HCT116 (cell line): ENCODE measurements around the gene PPP2R5B. TPM values are rescaled to one million over a fixed set of nuclear protein-coding genes. Genes with fewer than 3 reads are reported as not detected.

Experiments
- ATAC-seq: fragments of 200-7000 bp; cut with Tn5 transposase; 2 replicates; pipeline ENCODE4 v1.9.1; 2020; ENCODE audit warnings: mild to moderate bottlenecking, moderate library complexity
- BruUV-seq: library from RNA; stranded (reverse); fragments of 400-500 nt; replicated peaks from 2 replicates; lab custom pipeline; 2021; lab: Mats Ljungman, UMichigan
- CTCF ChIA-PET: fragments of 300-600 bp; sonication (Branson Sonifier 250); formaldehyde crosslinking; loops from one replicate; lab custom pipeline; 2021; ENCODE audit warnings: antibody characterized with exemption; lab: Charles Lee
- POLR2A ChIA-PET: fragments of 300-600, 350-600 bp; sonication (Branson Sonifier 250); formaldehyde crosslinking; loops from one replicate; lab custom pipeline; 2021; ENCODE audit warnings: antibody characterized with exemption; lab: Charles Lee
- RAD21 ChIA-PET, 2 experiments: fragments of 300-600 bp; sonication (Branson Sonifier 250); formaldehyde crosslinking; loops; one replicate each; lab custom pipeline; 2023; ENCODE audit warnings: low total read pairs in 2 of 2; ENCODE audit not compliant: uncharacterized antibody in 2 of 2, unreplicated experiment in 2 of 2, low non-redundant PET in 1 of 2; lab: Charles Lee
- DNase-seq: peaks from one replicate; pipeline ENCODE4 v3.0.0-alpha.2; 2010; ENCODE audit warnings: low read depth, low spot score
- H2AFZ ChIP-seq: fragments of 200-600 bp; shearing (Covaris generic), sonication (generic); 2 replicates; pipeline ENCODE4 v1.6.1; 2017; ENCODE audit warnings: low read depth, mixed run types, mixed read lengths, antibody characterized with exemption, low read length; ENCODE audit not compliant: poor library complexity, severe bottlenecking
- H3K27ac ChIP-seq: 2 replicates; pipeline ENCODE4 v1.5.1; 2012; ENCODE audit warnings: low read depth, low read length
- H3K27me3 ChIP-seq: fragments of 200-600 bp; sonication (generic); 2 replicates; pipeline ENCODE4 v1.6.1; 2016; ENCODE audit warnings: mixed run types, low read length, mixed read lengths; ENCODE audit not compliant: insufficient read depth
- H3K36me3 ChIP-seq, 2 experiments: fragments of 200-500 bp in 1 of 2; fragments of 200-600 bp in 1 of 2; sonication (Bioruptor generic) in 1 of 2; sonication (generic) in 1 of 2; 2 replicates each; pipeline versions ENCODE4 v1.5.1 to v1.6.1; 2014 to 2016; ENCODE audit warnings: low read length in 2 of 2, inconsistent platforms in 1 of 2, mixed read lengths in 1 of 2, mixed run types in 1 of 2; ENCODE audit not compliant: insufficient read depth in 2 of 2, control insufficient read depth in 1 of 2
- H3K4me1 ChIP-seq, 2 experiments: fragments of 200-600 bp in 1 of 2; sonication (generic) in 1 of 2; 2 replicates each; pipeline versions ENCODE4 v1.5.1 to v1.6.1; 2012 to 2017; ENCODE audit warnings: low read length in 2 of 2, inconsistent platforms in 1 of 2, mild to moderate bottlenecking in 1 of 2, mixed read lengths in 1 of 2, mixed run types in 1 of 2, moderate library complexity in 1 of 2; ENCODE audit not compliant: insufficient read depth in 2 of 2, control insufficient read depth in 1 of 2
- H3K4me2 ChIP-seq: fragments of 200-600 bp; sonication (generic); 2 replicates; pipeline ENCODE4 v1.6.1; 2017; ENCODE audit warnings: mixed run types, low read length, mixed read lengths
- H3K4me3 ChIP-seq, 2 experiments: fragments of 200-600 bp in 1 of 2; sonication (generic) in 1 of 2; replicated peaks in 1 of 2; 2 replicates each; pipeline ENCODE4 v1.5.1; 2011 to 2016; ENCODE audit warnings: low read length in 2 of 2, control low read depth in 1 of 2, low read depth in 1 of 2, mild to moderate bottlenecking in 1 of 2, mixed read lengths in 1 of 2, mixed run types in 1 of 2
- H3K79me2 ChIP-seq: fragments of 200-600 bp; sonication (generic); 2 replicates; pipeline ENCODE4 v1.6.1; 2017; ENCODE audit warnings: mild to moderate bottlenecking, mixed run types, low read length, moderate library complexity, mixed read lengths; ENCODE audit not compliant: insufficient read depth
- H3K9ac ChIP-seq: fragments of 200-600 bp; sonication (generic); 2 replicates; pipeline ENCODE4 v1.6.1; 2016; ENCODE audit warnings: low read length, mixed read lengths
- H3K9me2 ChIP-seq: fragments of 200-600 bp; sonication (generic), shearing (Covaris generic); 2 replicates; pipeline ENCODE4 v1.6.1; 2017; ENCODE audit warnings: mixed run types, mild to moderate bottlenecking, moderate library complexity; ENCODE audit not compliant: insufficient read depth
- H3K9me3 ChIP-seq, 2 experiments: fragments of 200-500 bp in 1 of 2; fragments of 200-600 bp in 1 of 2; sonication (Bioruptor generic) in 1 of 2; sonication (generic) in 1 of 2; 2 replicates each; pipeline ENCODE4 v1.6.1; 2014 to 2017; ENCODE audit warnings: low read length in 2 of 2, mixed read lengths in 2 of 2, inconsistent platforms in 1 of 2, low read depth in 1 of 2, mild to moderate bottlenecking in 1 of 2, mixed run types in 1 of 2, moderate library complexity in 1 of 2; ENCODE audit not compliant: control insufficient read depth in 1 of 2, insufficient read depth in 1 of 2
- H4K20me1 ChIP-seq: fragments of 200-600 bp; sonication (generic), shearing (Covaris generic); 2 replicates; pipeline ENCODE4 v1.6.1; 2017; ENCODE audit warnings: mixed run types, mild to moderate bottlenecking, moderate library complexity; ENCODE audit not compliant: insufficient read depth
- CEBPB ChIP-seq: IDR thresholded peaks from 2 replicates; pipeline ENCODE4 v1.6.1; 2012; ENCODE audit warnings: low read depth
- CTCF ChIP-seq, 3 experiments: fragments of 200-600 bp in 1 of 3; sonication (generic) in 1 of 3; IDR thresholded peaks in 2 of 3; conservative IDR thresholded peaks in 1 of 3; 2 replicates each; pipeline ENCODE4 v1.5.1; 2012 to 2017; ENCODE audit warnings: low read depth in 2 of 3, low read length in 2 of 3, antibody characterized with exemption in 1 of 3, borderline replicate concordance in 1 of 3, control low read depth in 1 of 3, mild to moderate bottlenecking in 1 of 3, mixed read lengths in 1 of 3, mixed run types in 1 of 3, moderate library complexity in 1 of 3; ENCODE audit not compliant: insufficient read depth in 1 of 3
- EGR1 ChIP-seq: IDR thresholded peaks from 2 replicates; pipeline ENCODE4 v1.6.1; 2012; ENCODE audit warnings: low read depth
- EZH2 ChIP-seq: fragments of 200-600 bp; sonication (generic); IDR thresholded peaks from 2 replicates; pipeline ENCODE4 v1.6.1; 2017; ENCODE audit warnings: antibody characterized with exemption, mixed run types
- EZH2phosphoT487 ChIP-seq: fragments of 200-600 bp; IDR thresholded peaks from 2 replicates; pipeline ENCODE4 v1.6.1; 2018; ENCODE audit warnings: antibody characterized with exemption, borderline replicate concordance
- POLR2AphosphoS5 ChIP-seq: IDR thresholded peaks from 2 replicates; pipeline ENCODE4 v1.6.1; 2011; ENCODE audit warnings: mild to moderate bottlenecking, low read depth, low read length, moderate library complexity
- RAD21 ChIP-seq: IDR thresholded peaks from 2 replicates; pipeline ENCODE4 v1.6.1; 2012; ENCODE audit warnings: low read depth, mild to moderate bottlenecking
- SIN3A ChIP-seq: IDR thresholded peaks from 2 replicates; pipeline ENCODE4 v1.6.1; 2012; ENCODE audit warnings: low read depth
- TCF7L2 ChIP-seq: IDR thresholded peaks from 2 replicates; pipeline ENCODE4 v1.7.0; 2011; ENCODE audit warnings: borderline replicate concordance, inconsistent platforms; ENCODE audit not compliant: insufficient read depth, insufficient read length; ENCODE audit errors: extremely low read depth
- ZFX ChIP-seq: fragments of 450-650 bp; IDR thresholded peaks from 2 replicates; pipeline ENCODE4 v1.6.1; 2017
- ZNF274 ChIP-seq: fragments of 200-500 bp; sonication (Bioruptor generic); IDR thresholded peaks from 2 replicates; pipeline ENCODE4 v1.6.1; 2014; ENCODE audit warnings: mild to moderate bottlenecking, low read depth, low read length, inconsistent platforms
- intact Hi-C: fragments of 100-400 bp; cut with micrococcal nuclease; formaldehyde crosslinking; loops from 2 replicates; pipeline ENCODE4 v1.10.0; 2022
- total RNA-seq: library from RNA; stranded (reverse); gene quantifications from one replicate; pipeline ENCODE4 v1.2.1, GENCODE V29; 2021; ENCODE audit not compliant: unreplicated experiment
- TF ChIP-seq, protein P1 (sequence below): IDR thresholded peaks from 2 replicates; pipeline ENCODE4 v1.6.1; 2012

Gene PPP2R5B
- total RNA-seq, 1 experiment from 2014 or later, result 10.9 TPM

GRCh38 chr11:64900774-64901173, 23.7 kb upstream of the PPP2R5B start:
- H3K36me3 ChIP-seq, result no peaks in the 10 kb centered on the region
- peak overlapping the region; percentile 37 for H3K9ac ChIP-seq
- H3K9me2 ChIP-seq, result no peaks in the 10 kb centered on the region
- H3K9me3 ChIP-seq, result no peaks in the 10 kb centered on the region
- POLR2A ChIA-PET, result no interaction called here
- H3K4me1 ChIP-seq, result peaks cover 0 to 10% of the 10 kb centered on the region in 2 experiments; a peak in 2 of 4 replicates
- no peak for TF ChIP-seq CEBPB
- TF ChIP-seq EZH2phosphoT487, result no peak
- TF ChIP-seq EZH2, result no peak
- no peak for TF ChIP-seq EGR1
- TF ChIP-seq, protein P1, sequence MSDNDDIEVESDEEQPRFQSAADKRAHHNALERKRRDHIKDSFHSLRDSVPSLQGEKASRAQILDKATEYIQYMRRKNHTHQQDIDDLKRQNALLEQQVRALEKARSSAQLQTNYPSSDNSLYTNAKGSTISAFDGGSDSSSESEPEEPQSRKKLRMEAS, result no peak
- TF ChIP-seq, all 23 proteins: peak for 0
- ChIA-PET RAD21 (no interaction called here), CTCF (interaction anchor here (1.4 kb wide), 1 partner anchor 13 kb away, joined by 4 read pairs; no protein-coding TSS in a partner anchor)
- Histone ChIP-seq H4K20me1 (no peaks in the 10 kb centered on the region), H3K27me3 (no peaks in the 10 kb centered on the region), H3K79me2 (no peaks in the 10 kb centered on the region), H3K4me2 (peak overlapping the region; percentile 30), H3K27ac (no peak overlapping the region), H3K4me3 (no peak overlapping the region), H2AFZ (no peak overlapping the region)
- no TSS peak for BruUV-seq
- intact Hi-C loops, result no loop called here
- ATAC-seq, result 0 out of 2 replicates have a peak, but pooled peaks have one; percentile 2
- DNase-seq, result no peak

DNA sequence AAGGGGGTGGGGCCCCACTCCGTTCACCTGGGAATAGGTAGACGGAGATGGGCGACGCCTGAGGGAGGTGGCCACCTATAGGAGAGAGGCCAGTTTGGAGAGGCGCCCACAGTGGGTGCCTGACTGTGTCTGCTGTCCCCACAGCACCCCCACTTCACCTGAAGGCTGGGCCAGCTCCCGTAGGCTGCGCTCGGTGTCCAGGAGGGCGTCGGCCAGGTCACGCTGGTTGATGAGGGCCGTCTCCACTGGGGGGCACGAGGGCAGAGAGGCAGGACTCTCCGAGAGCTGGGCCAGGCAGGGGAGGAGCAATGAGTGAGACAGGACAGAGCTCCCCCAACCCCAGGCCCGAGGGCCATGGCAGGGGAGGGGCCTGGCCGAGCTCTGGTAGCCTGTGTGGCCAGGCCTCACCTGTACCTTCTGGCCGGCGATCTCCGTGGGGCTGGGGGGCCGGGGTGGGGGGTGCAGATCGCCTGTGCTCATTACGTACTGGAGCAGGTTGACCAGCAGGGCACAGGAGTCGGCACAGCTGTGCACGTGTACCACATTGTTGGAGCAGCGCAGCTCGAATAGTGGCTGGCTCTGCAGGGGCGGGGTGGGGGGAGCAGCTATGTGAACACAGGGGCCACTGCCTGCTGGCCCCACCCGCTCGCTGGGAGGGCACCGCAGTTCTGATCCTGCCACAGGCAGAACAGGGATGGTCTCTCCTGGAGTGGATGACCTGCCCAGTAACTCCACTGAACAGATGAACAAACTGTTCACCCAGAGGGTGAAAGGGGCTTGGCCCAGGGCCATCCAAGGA, 22.2 kb upstream of the PPP2R5B start:
- Histone ChIP-seq H3K4me2 (no peak overlapping the region), H3K4me1 (peaks cover 0 to 10% of the 10 kb centered on the region in 2 experiments; a peak in 2 of 4 replicates), H3K4me3 (no peak overlapping the region), H2AFZ (no peak overlapping the region), H3K9ac (no peak overlapping the region), H3K27ac (no peak overlapping the region), H3K9me3 (no peaks in the 10 kb centered on the region), H4K20me1 (no peaks in the 10 kb centered on the region), H3K79me2 (no peaks in the 10 kb centered on the region), H3K9me2 (no peaks in the 10 kb centered on the region), H3K36me3 (no peaks in the 10 kb centered on the region; a peak in 1 of 4 replicates), H3K27me3 (no peaks in the 10 kb centered on the region)
- DNase-seq (no peak), ATAC-seq (no peak; the same call in 1 of the 2 replicates)
- intact Hi-C loops, result no loop called here
- CTCF ChIA-PET, result no interaction called here
- BruUV-seq, result no TSS peak
- RAD21 ChIA-PET, result no interaction called here
- POLR2A ChIA-PET, result no interaction called here
- no peak for TF ChIP-seq ZNF274
- no peak for TF ChIP-seq SIN3A
- TF ChIP-seq POLR2AphosphoS5, result no peak
- TF ChIP-seq EZH2, result no peak
- TF ChIP-seq ZFX, result no peak
- TF ChIP-seq CEBPB, result no peak
- TF ChIP-seq RAD21, result no peak
- TF ChIP-seq, protein P1, result no peak
- TF ChIP-seq TCF7L2, result no peak
- no peak for TF ChIP-seq CTCF (IDR thresholded peaks at IDR 0.05 in 2 of 3, conservative IDR thresholded peaks at IDR 0.05 in 1 of 3; ENCODE audit: borderline replicate concordance in 1 of 3, insufficient read depth in 1 of 3, low read depth in 2 of 3, low read length in 2 of 3)
